Neural progenitor cell (in vitro differentiated cells): ENCODE measurements around the gene ASXL1. TPM values are rescaled to one million over a fixed set of nuclear protein-coding genes. Genes with fewer than 3 reads are reported as not detected.

Experiments
- DNase-seq: peaks from one replicate; pipeline ENCODE4 v3.0.0-alpha.2; 2016; ENCODE audit warnings: low spot score
- H2AFZ ChIP-seq: fragments of 200-600 bp; sonication (generic); replicated peaks from 2 replicates; pipeline ENCODE4 v1.6.1; 2016; ENCODE audit warnings: antibody characterized with exemption
- H3F3A ChIP-seq: fragments of 200-600 bp; sonication (generic); 2 replicates; pipeline ENCODE4 v1.6.1; 2016; ENCODE audit warnings: antibody characterized with exemption, low read depth
- H3K27ac ChIP-seq: fragments of 200-600 bp; sonication (generic); 2 replicates; pipeline ENCODE4 v1.5.1; 2016; ENCODE audit warnings: mild to moderate bottlenecking
- H3K27me3 ChIP-seq: fragments of 200-600 bp; sonication (generic); 2 replicates; pipeline ENCODE4 v1.6.1; 2016; ENCODE audit warnings: mild to moderate bottlenecking, moderate library complexity
- H3K36me3 ChIP-seq: fragments of 200-600 bp; sonication (generic); 2 replicates; pipeline ENCODE4 v1.5.1; 2016
- H3K4me1 ChIP-seq: fragments of 200-600 bp; sonication (generic); 2 replicates; pipeline ENCODE4 v1.6.1; 2016; ENCODE audit warnings: mixed run types
- H3K4me2 ChIP-seq: fragments of 200-600 bp; sonication (generic); 2 replicates; pipeline ENCODE4 v1.6.1; 2016
- H3K4me3 ChIP-seq: fragments of 200-600 bp; sonication (generic); 2 replicates; pipeline ENCODE4 v1.5.1; 2016
- H3K79me2 ChIP-seq: fragments of 200-600 bp; sonication (generic); 2 replicates; pipeline ENCODE4 v1.6.1; 2016; ENCODE audit warnings: low read depth
- H3K9ac ChIP-seq: fragments of 200-600 bp; sonication (generic); 2 replicates; pipeline ENCODE4 v1.6.1; 2016
- H3K9me3 ChIP-seq: fragments of 200-600 bp; sonication (generic); 2 replicates; pipeline ENCODE4 v1.5.1; 2016; ENCODE audit warnings: low read depth
- H4K20me1 ChIP-seq: fragments of 200-600 bp; sonication (generic); 2 replicates; pipeline ENCODE4 v1.6.1; 2016; ENCODE audit warnings: low read depth
- H3K27ac Mint-ChIP-seq: 3 replicates; pipeline ENCODE4 v1.8.0; 2021; ENCODE audit warnings: mixed read lengths
- H3K27me3 Mint-ChIP-seq: 2 replicates; pipeline ENCODE4 v1.8.0; 2022; ENCODE audit warnings: low read depth, mild to moderate bottlenecking, inconsistent platforms, moderate library complexity, mixed read lengths; ENCODE audit not compliant: insufficient read depth
- H3K36me3 Mint-ChIP-seq: 3 replicates; pipeline ENCODE4 v1.8.0; 2021; ENCODE audit warnings: mixed read lengths
- H3K4me1 Mint-ChIP-seq: 3 replicates; pipeline ENCODE4 v1.8.0; 2021; ENCODE audit warnings: mixed read lengths
- H3K4me3 Mint-ChIP-seq: 3 replicates; pipeline ENCODE4 v1.8.0; 2021; ENCODE audit warnings: mild to moderate bottlenecking, moderate library complexity, mixed read lengths
- H3K9me3 Mint-ChIP-seq: 3 replicates; pipeline ENCODE4 v1.8.0; 2020; ENCODE audit warnings: mixed read lengths
- EZH2 ChIP-seq: fragments of 200-600 bp; sonication (generic); IDR thresholded peaks from 2 replicates; pipeline ENCODE4 v1.6.1; 2017; ENCODE audit warnings: antibody characterized with exemption, mild to moderate bottlenecking, moderate library complexity
- EZH2phosphoT487 ChIP-seq: fragments of 200-600 bp; sonication (generic); IDR thresholded peaks from 2 replicates; pipeline ENCODE4 v1.6.1; 2017; ENCODE audit warnings: antibody characterized with exemption
- total RNA-seq: library from RNA; depleted of rRNA; stranded (reverse); fragments of >200 nt; gene quantifications from 2 replicates; pipeline ENCODE4 v1.2.3, GENCODE V29; 2015; ENCODE audit warnings: low replicate concordance
- TF ChIP-seq, protein P1 (sequence below): fragments of 200-600 bp; sonication (generic); IDR thresholded peaks from 2 replicates; pipeline ENCODE4 v1.5.1; 2017; ENCODE audit warnings: antibody characterized with exemption, mild to moderate bottlenecking

ASXL1 gene
- total RNA-seq, 1 donor from 2014 or later, result 48.2 TPM

GRCh38 chr20:32343439-32343838 is 14.7 kb upstream of the ASXL1 start:
- H3K4me3 Mint-ChIP-seq, result no peak overlapping the region
- peaks cover 22% of the 10 kb centered on the region for H3F3A ChIP-seq

DNA sequence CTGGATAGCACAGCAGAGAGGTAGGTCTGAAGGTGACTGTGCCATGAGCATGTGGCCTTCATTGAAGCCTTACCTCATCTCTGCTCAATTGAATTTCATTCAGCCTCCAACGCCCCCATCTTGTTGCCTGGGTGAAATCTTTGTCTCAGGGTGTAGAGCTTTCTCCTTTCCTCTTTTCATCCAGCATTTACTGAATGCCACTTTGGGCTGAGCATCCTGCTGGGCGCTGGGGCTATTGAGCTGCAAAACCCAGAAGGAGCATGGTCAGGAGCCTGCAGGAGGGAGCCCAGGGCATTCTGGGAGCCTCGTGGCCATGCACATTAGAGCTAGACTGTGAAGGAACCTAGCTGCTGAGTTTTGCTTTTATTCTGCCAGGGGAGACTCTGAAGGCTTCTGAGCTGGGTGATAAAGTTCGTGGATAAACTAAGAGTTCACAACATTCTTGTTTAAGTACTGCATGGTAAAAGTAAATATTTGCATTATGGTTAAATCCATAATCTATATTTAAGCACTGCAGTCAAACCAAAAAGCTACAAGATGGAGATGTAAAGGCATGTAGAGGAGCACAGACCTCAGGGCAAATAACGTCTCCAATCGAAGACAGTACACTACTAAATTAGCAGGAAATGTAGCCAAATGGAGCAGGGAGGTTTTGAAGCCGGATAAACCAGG is 13.2 kb upstream of the ASXL1 start:
- Mint-ChIP-seq H3K36me3 (no peaks in the 10 kb centered on the region), H3K27me3 (no peaks in the 10 kb centered on the region), H3K4me3 (peak overlapping the region; percentile 49), H3K4me1 (peaks cover 19% of the 10 kb centered on the region), H3K9me3 (no peaks in the 10 kb centered on the region), H3K27ac (peak overlapping the region; percentile 95)
- H3K4me1 ChIP-seq, result peaks cover 12% of the 10 kb centered on the region
- H3K4me3 ChIP-seq, result no peak overlapping the region
- H4K20me1 ChIP-seq, result no peaks in the 10 kb centered on the region
- H3K27ac ChIP-seq, result peak overlapping the region; percentile 57
- peak; percentile 51 for DNase-seq
- H2AFZ ChIP-seq, result peak overlapping the region; percentile 78
- no peaks in the 10 kb centered on the region for H3K9me3 ChIP-seq
- peak overlapping the region; percentile 6 for H3K4me2 ChIP-seq
- peaks cover 22% of the 10 kb centered on the region for H3F3A ChIP-seq
- no peaks in the 10 kb centered on the region for H3K27me3 ChIP-seq
- TF ChIP-seq, protein P1, sequence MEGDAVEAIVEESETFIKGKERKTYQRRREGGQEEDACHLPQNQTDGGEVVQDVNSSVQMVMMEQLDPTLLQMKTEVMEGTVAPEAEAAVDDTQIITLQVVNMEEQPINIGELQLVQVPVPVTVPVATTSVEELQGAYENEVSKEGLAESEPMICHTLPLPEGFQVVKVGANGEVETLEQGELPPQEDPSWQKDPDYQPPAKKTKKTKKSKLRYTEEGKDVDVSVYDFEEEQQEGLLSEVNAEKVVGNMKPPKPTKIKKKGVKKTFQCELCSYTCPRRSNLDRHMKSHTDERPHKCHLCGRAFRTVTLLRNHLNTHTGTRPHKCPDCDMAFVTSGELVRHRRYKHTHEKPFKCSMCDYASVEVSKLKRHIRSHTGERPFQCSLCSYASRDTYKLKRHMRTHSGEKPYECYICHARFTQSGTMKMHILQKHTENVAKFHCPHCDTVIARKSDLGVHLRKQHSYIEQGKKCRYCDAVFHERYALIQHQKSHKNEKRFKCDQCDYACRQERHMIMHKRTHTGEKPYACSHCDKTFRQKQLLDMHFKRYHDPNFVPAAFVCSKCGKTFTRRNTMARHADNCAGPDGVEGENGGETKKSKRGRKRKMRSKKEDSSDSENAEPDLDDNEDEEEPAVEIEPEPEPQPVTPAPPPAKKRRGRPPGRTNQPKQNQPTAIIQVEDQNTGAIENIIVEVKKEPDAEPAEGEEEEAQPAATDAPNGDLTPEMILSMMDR, result no peak
- TF ChIP-seq EZH2phosphoT487, result no peak
- no peak for TF ChIP-seq EZH2
- no peaks in the 10 kb centered on the region for H3K79me2 ChIP-seq
- no peak overlapping the region for H3K9ac ChIP-seq
- no peaks in the 10 kb centered on the region for H3K36me3 ChIP-seq

More at GRCh38 chr20:32343439-32343838, 14.7 kb upstream of the ASXL1 start:
- Histone ChIP-seq H3K27ac (no peak overlapping the region), H3K27me3 (no peaks in the 10 kb centered on the region), H3K36me3 (no peaks in the 10 kb centered on the region), H3K9me3 (no peaks in the 10 kb centered on the region), H3K9ac (no peak overlapping the region), H3K4me1 (peaks cover 12% of the 10 kb centered on the region), H3K4me2 (no peak overlapping the region), H2AFZ (no peak overlapping the region), H4K20me1 (no peaks in the 10 kb centered on the region), H3K79me2 (no peaks in the 10 kb centered on the region), H3K4me3 (no peak overlapping the region)
- no peak for TF ChIP-seq EZH2
- TF ChIP-seq EZH2phosphoT487, result no peak
- TF ChIP-seq, protein P1, result no peak
- DNase-seq, result no peak
- Mint-ChIP-seq H3K9me3 (no peaks in the 10 kb centered on the region), H3K27ac (no peak overlapping the region), H3K4me1 (peaks cover 27% of the 10 kb centered on the region), H3K36me3 (no peaks in the 10 kb centered on the region), H3K27me3 (peaks cover 3% of the 10 kb centered on the region)

- Mint-ChIP-seq H3K36me3 (no peaks in the 10 kb centered on the region), H3K27ac (no peak overlapping the region), H3K27me3 (no peaks in the 10 kb centered on the region), H3K9me3 (no peaks in the 10 kb centered on the region), H3K4me1 (peaks cover 19% of the 10 kb centered on the region), H3K4me3 (no peak overlapping the region)
- no peak overlapping the region for H3K9ac ChIP-seq
- H3K79me2 ChIP-seq, result no peaks in the 10 kb centered on the region
- TF ChIP-seq, protein P1, result no peak
- no peak for TF ChIP-seq EZH2
- TF ChIP-seq EZH2phosphoT487, result no peak
- peaks cover 12% of the 10 kb centered on the region for H3K4me1 ChIP-seq
- DNase-seq, result no peak
- H3K9me3 ChIP-seq, result no peaks in the 10 kb centered on the region
- H3K4me3 ChIP-seq, result no peak overlapping the region
- H3K27me3 ChIP-seq, result no peaks in the 10 kb centered on the region
- no peak overlapping the region for H3K27ac ChIP-seq
- H2AFZ ChIP-seq, result no peak overlapping the region
- H4K20me1 ChIP-seq, result no peaks in the 10 kb centered on the region
- H3F3A ChIP-seq, result peaks cover 17% of the 10 kb centered on the region
- no peaks in the 10 kb centered on the region for H3K36me3 ChIP-seq
- no peak overlapping the region for H3K4me2 ChIP-seq
Measured at GRCh38 chr20:32348207-32348606, 9.9 kb upstream of the ASXL1 start.
